GM12873 (cell line): ENCODE data around the gene ARHGEF11.

Experiments used
- TF ChIP-seq, protein P1 (sequence below): IDR thresholded peaks from 2 replicates; pipeline ENCODE4 v1.5.1; 2012; ENCODE audit warnings: low read depth, mild to moderate bottlenecking, moderate library complexity, low read length, control low read depth; ENCODE audit not compliant: insufficient read depth; ENCODE audit errors: missing control alignments

The ARHGEF11 gene

DNA sequence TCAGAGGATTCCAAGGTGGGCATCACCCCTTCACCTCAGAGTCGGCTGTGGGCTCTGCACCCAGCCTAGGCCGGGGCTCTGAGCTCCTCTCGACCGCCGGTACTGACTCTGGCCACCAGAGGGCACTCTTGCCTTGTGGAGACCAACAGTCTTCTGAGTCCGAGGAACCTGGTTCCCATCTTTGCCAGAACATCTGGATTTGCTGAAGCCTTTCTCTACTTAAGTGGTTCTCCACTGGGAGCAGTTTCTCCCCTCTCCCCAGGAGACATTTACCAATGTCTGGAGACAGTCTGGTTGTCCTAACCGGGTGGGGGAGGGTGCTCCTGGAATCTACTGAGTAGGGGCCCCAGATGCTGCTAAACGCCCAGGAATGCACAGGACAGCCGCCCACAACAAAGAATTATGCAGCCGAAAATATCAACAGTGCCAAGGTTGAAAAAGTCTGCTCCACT lies 44.7 kb upstream of the ARHGEF11 start:
- TF ChIP-seq, protein P1, sequence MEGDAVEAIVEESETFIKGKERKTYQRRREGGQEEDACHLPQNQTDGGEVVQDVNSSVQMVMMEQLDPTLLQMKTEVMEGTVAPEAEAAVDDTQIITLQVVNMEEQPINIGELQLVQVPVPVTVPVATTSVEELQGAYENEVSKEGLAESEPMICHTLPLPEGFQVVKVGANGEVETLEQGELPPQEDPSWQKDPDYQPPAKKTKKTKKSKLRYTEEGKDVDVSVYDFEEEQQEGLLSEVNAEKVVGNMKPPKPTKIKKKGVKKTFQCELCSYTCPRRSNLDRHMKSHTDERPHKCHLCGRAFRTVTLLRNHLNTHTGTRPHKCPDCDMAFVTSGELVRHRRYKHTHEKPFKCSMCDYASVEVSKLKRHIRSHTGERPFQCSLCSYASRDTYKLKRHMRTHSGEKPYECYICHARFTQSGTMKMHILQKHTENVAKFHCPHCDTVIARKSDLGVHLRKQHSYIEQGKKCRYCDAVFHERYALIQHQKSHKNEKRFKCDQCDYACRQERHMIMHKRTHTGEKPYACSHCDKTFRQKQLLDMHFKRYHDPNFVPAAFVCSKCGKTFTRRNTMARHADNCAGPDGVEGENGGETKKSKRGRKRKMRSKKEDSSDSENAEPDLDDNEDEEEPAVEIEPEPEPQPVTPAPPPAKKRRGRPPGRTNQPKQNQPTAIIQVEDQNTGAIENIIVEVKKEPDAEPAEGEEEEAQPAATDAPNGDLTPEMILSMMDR, result peak; percentile 95

DNA sequence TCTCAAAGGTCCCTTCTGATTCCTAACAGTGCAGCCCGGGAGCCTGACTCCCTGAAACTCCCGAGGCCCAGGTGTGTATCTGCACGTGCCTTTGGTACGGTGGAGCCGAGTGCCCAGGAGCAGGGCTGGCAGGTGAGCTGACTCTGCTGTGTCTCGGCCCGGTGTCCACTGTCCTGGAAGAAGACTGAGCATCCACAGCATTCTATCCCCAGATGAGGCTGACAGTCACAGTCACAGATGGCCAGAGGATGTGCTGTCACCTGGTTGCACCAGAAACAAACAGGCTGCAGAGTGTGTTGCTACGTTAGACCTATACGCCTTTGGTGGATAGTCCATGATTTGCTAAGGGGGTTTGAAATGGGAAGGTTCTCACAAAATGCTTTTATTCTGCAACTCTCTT lies 44.2 kb upstream of the ARHGEF11 start:
- TF ChIP-seq, protein P1, result no peak

DNA sequence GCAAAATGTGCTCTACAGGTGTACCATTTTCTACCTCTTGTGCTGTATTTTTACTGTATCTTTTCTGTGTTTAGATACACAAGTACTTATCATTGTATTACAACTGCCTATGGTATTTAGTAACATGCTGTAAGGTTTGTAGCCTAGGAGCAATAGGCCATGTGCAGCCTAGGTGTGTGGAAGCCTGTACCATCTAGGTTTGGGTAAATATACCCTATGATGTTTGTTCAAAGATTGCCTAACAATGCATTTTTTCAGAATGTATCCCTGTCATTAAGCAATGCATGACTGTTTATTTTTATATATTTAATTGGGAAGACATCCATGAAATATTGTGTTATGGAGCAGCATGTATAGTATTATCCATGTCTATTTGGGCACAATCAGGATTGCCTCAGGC lies 43.1 kb upstream of the ARHGEF11 start:
- TF ChIP-seq, protein P1, result no peak

DNA sequence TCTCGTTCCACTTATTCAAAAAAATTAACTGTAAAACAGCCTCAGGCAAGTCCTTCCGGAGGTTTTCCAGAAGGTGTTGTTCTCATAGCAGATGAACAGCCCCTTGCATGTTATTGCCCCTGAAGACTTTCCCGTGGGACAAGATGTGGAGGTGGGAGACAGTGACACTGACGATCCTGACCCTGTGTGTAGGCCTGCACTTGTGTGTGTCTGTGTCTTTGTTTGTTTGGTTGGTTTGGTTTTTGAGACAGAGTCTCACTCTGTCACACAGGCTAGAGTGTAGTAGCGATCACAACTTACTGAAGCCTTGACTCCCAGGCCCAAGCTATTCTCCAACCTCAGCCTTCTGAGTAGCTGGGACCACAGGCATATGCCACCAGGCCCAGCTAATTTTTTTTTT lies 41.5 kb upstream of the ARHGEF11 start:
- TF ChIP-seq, protein P1, result no peak

DNA sequence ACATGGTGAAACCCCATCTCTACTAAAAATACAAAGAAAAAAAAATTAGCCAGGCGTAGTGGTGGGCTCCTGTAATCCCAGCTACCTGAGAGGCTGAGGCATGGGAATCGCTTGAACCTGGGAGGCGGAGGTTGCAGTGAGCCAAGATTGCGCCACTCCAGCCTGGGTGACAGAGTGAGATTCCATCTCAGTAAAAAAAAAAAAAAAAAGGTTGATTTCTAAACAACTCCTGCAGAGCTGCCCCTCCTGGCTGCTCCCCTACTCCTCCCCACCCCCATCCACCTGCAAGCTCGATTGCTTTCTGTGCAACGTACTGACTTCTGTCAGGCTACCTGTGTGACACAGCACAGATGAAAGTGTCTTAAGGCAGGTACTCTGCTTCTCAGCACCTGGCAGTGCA lies 40.8 kb upstream of the ARHGEF11 start:
- TF ChIP-seq, protein P1, result no peak

DNA sequence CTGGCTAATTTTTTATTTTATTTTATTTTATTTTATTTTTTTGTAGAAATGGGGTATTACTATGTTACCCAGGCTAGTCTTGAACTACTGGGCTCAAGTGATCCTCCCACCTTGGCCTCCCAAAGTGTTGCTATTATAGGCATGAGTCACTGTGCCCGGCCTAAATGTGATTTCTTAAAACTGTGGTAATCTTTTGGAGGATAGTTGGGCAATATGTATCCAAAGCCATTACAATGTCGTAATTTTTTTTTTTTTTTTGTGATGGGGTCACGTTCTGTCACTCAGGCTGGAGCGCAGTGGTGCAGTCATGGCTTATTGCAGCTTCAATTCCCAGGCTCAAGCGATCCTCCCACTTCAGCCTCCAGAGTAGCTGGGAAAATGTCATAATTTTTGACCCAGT lies 39.9 kb upstream of the ARHGEF11 start:
- TF ChIP-seq, protein P1, result no peak

DNA sequence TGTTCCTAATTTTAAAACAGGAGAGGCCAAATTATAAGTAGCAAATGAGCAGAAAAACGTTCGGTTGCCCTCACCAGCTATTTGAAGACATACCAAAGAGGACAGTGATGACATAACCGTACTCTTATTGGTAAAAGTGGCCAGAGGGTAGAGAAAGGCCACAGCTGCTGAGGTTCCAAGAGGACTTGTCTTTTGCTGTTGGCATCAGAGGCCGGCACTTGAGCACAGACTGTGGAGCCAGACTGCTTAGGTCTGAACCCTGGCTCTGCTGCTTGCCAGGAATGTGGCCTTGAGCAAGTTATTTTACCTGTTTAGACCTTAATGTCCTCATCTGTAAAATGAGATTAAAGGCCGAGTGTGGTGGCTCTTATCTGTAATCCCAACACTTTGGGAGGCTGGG lies 39.2 kb upstream of the ARHGEF11 start:
- TF ChIP-seq, protein P1, result no peak
